ENCODE measurements around the gene DNAJC8.

DNA sequence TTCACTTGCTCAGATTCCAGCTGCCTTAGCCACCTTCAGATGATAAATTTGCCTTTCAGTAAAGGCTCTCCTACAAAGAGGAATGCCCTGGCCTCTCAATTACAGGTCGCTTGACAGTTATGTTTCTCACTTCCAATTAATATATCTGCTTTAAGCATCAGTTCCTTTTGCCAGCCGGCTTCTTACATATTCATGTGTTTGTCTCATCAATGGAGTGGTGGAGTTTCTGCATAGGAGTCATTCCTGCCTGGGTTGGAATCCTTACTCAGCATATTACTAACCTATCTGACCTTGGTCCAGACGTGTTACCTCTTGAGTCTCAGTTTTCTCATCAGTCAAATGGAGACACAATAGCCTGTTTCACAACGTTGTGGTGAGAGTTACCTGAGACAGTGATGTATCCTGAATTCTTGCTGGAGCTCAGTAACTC lies 17.1 kb upstream of the DNAJC8 start:
- TF ChIP-seq, protein P1, sequence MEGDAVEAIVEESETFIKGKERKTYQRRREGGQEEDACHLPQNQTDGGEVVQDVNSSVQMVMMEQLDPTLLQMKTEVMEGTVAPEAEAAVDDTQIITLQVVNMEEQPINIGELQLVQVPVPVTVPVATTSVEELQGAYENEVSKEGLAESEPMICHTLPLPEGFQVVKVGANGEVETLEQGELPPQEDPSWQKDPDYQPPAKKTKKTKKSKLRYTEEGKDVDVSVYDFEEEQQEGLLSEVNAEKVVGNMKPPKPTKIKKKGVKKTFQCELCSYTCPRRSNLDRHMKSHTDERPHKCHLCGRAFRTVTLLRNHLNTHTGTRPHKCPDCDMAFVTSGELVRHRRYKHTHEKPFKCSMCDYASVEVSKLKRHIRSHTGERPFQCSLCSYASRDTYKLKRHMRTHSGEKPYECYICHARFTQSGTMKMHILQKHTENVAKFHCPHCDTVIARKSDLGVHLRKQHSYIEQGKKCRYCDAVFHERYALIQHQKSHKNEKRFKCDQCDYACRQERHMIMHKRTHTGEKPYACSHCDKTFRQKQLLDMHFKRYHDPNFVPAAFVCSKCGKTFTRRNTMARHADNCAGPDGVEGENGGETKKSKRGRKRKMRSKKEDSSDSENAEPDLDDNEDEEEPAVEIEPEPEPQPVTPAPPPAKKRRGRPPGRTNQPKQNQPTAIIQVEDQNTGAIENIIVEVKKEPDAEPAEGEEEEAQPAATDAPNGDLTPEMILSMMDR (IDR thresholded peaks at IDR 0.05; ENCODE audit: low read depth, low read length, poor library complexity, severe bottlenecking) = no peak
- no peak for TF ChIP-seq EZH2phosphoT487 (IDR thresholded peaks at IDR 0.05; ENCODE audit: borderline replicate concordance, low read length)

Measured in DOHH2 (cell line).